SK-MEL-5 (cell line): ENCODE data around the gene C9orf85. TPM values are rescaled to one million over a fixed set of nuclear protein-coding genes. Genes with fewer than 3 reads are reported as not detected.

ENCODE experiments used
- small RNA-seq, 2 experiments: library from RNA; depleted of rRNA; stranded (forward); fragments of <200 nt; gene quantifications; one replicate each; pipeline ENCODE3, GENCODE V24; 2014
- total RNA-seq: library from RNA; depleted of rRNA; stranded (reverse); fragments of >200 nt; shearing (Covaris generic); gene quantifications from 2 replicates; pipeline ENCODE4 v1.2.3, GENCODE V29; 2014; rRNA removed

The C9orf85 gene
- total RNA-seq, 1 experiment from 2014 or later: 49.1 TPM

Small RNA genes lying within 50 kb of the gene (small RNA-seq; reads per million reads assigned to genes)
- gene HSPB1P1 (0 reads per million in 2 experiments), gene RF00019 (0 reads per million in 2 experiments)

Other genes with a start within 250 kb of the C9orf85 start
- gene CEMIP2, start 143.1 kb upstream of the C9orf85 start, total RNA-seq: 98.8 and 100 TPM in 2 replicates
- 53.5 and 54.1 TPM in 2 replicates for gene ABHD17B, start 446 bp upstream of the C9orf85 start, total RNA-seq
- gene C9orf57, start 149.0 kb downstream of the C9orf85 start, total RNA-seq: not detected in 2 replicates
- gene GDA, start 237.8 kb downstream of the C9orf85 start, total RNA-seq: not detected in 2 replicates